GM18870 (cell line): Measurements from ENCODE around the gene NR4A3.

Source experiments
- ATAC-seq: cut with Tn5 transposase; IDR thresholded peaks from one replicate; pipeline ENCODE4 v1.9.1; 2021; ENCODE audit warnings: moderate library complexity; ENCODE audit not compliant: unreplicated experiment

NR4A3 gene

GRCh38 chr9:99813739-99814138, 7.9 kb upstream of the NR4A3 start:
- ATAC-seq: no peak

- ATAC-seq: no peak
These were observed 7.3 kb upstream of the NR4A3 start for GRCh38 chr9:99814359-99814758.

GRCh38 chr9:99816392-99816791, 5.3 kb upstream of the NR4A3 start:
- ATAC-seq: no peak

- no peak for ATAC-seq
These were observed 3.2 kb upstream of the NR4A3 start for GRCh38 chr9:99818500-99818899.

GRCh38 chr9:99819123-99819855, 2.4 kb upstream of the NR4A3 start:
- peak; percentile 39 for ATAC-seq

GRCh38 chr9:99819856-99820684, 1.6 kb upstream of the NR4A3 start:
- ATAC-seq: peak; percentile 36

GRCh38 chr9:99820685-99821395, 845 bp upstream of the NR4A3 start:
- no peak for ATAC-seq

GRCh38 chr9:99822109-99822805, 572 bp downstream of the NR4A3 start:
- ATAC-seq: no peak

GRCh38 chr9:99822806-99823591, 1.3 kb downstream of the NR4A3 start:
- ATAC-seq: no peak

GRCh38 chr9:99823681-99824377, 2.1 kb downstream of the NR4A3 start:
- ATAC-seq: no peak

- ATAC-seq: no peak
These were observed 2.9 kb downstream of the NR4A3 start for GRCh38 chr9:99824378-99825171.

- ATAC-seq: no peak
These were observed 3.7 kb downstream of the NR4A3 start for GRCh38 chr9:99825172-99826046.

- no peak for ATAC-seq
These were observed 4.9 kb downstream of the NR4A3 start for GRCh38 chr9:99826579-99826978.

- ATAC-seq: no peak
These were observed 5.6 kb downstream of the NR4A3 start for GRCh38 chr9:99827244-99827643.

GRCh38 chr9:99828054-99828416, 6.3 kb downstream of the NR4A3 start:
- no peak for ATAC-seq

- no peak for ATAC-seq
These were observed 6.9 kb downstream of the NR4A3 start for GRCh38 chr9:99828417-99829176.

- no peak for ATAC-seq
These were observed 10.3 kb downstream of the NR4A3 start for GRCh38 chr9:99831857-99832557.
